WI38 (cell line): ENCODE data around the gene CDH2.

Experiments
- H3K4me3 ChIP-seq: 2 replicates; pipeline ENCODE4 v1.5.1; 2011; ENCODE audit warnings: low read depth, mild to moderate bottlenecking, control low read depth, low read length
- CTCF ChIP-seq: IDR thresholded peaks from 2 replicates; pipeline ENCODE4 v1.5.1; 2012; ENCODE audit warnings: low read depth, mild to moderate bottlenecking, control low read depth, low read length

CDH2 gene

DNA sequence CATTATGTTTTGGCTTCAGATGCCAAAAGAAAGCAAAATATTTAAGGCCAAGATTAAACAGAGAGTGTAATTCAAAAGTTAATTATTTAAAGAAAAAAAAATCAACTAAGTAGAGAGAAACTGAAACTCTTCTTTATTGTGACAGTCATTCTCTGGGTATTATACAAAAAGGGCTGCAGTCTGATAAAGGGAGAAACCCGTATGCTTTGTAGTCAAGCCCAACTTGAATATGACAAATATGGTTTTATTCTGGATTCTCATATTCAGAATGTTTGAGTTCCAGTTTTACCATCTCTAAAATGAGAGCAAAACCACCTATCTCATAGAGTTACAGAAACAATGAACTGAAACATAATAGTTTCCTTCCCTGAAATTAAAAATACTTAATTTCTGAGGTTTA is 8.2 kb downstream of the CDH2 start:
- H3K4me3 ChIP-seq, result no peak overlapping the region
- no peak for TF ChIP-seq CTCF

- TF ChIP-seq CTCF, result no peak
- no peak overlapping the region for H3K4me3 ChIP-seq
Measured at GRCh38 chr18:28167835-28168349, 9.0 kb downstream of the CDH2 start.

- TF ChIP-seq CTCF, result no peak
- H3K4me3 ChIP-seq, result no peak overlapping the region
Measured at GRCh38 chr18:28164771-28165483, 12.0 kb downstream of the CDH2 start.

GRCh38 chr18:28163201-28163775 is 13.6 kb downstream of the CDH2 start:
- TF ChIP-seq CTCF, result no peak
- H3K4me3 ChIP-seq, result no peak overlapping the region

DNA sequence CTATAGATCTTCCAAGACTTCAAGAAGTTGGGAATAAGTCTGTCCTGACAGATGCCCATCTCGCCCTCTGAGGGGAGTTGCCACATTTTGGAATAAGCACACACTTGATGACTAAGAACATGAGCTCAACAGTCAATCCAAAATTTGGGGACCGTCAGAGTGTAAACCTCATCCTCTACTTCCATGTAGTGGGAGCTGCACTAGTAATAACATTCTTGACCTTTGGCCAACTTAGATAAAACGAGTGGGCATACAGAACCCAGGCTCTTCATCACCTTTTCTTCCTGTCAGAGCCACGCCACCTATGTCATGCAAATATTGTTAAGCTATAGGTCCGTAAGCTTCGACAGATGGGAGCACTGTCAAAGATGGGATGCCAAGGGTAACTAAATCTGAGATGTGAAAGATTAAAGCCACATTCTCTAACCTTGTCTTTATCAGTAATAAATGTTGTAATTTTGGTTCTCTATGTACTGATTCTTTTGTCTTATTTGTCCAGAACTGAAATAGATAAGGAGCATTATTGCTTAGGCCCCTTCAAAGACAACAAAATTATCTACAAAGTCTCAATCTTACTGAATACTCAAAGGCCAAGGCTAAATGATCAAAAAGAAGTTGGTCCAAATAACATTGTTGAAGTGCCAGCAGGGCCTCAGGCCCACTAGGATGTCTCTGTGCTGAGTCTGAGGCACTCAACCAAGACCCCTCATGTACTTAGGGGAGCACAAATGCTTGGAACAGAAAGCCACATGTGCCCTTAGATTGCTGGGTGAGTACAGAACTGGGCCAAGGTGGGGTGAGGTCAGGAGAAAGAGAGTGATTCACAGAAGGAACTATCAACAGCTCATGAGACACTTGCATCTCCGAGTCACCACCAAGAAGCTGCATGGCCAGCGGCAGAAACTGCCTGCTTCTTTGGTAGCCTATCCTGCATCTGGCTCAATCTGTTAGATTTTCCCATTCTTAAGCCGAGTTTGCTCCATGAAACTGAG is 15.0 kb downstream of the CDH2 start:
- TF ChIP-seq CTCF, result no peak
- no peak overlapping the region for H3K4me3 ChIP-seq

DNA sequence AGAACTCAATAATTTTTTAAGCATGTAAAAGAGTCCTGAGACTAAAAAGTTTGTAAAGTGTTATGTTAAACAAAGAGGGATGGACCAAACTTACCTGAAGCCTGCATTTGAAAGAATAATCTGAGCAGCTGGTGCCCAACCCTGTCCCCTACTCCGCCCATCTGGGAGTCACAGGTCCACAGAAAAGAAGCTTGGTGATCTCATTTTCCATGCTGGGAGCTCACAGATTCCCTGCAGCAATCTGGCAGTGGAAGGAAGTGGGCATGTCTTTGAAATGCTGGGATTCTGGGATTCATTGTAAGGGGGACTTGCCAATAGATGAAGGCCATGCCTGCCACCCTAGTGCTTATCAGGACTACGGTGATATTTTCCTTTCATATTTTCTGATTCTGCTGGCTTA is 17.9 kb downstream of the CDH2 start:
- no peak overlapping the region for H3K4me3 ChIP-seq
- TF ChIP-seq CTCF, result no peak
